SW480 (cell line): ENCODE data around the gene SWAP70.
"Not testable (repeated sequence)": the region's sequence is repeated elsewhere in the genome, so short reads cannot be mapped to it uniquely, and the experiment has no call there.

Experiments used
- DNase-seq: peaks from one replicate; pipeline ENCODE4 v3.0.0-alpha.2; 2016; ENCODE audit warnings: low spot score

Gene SWAP70

DNA sequence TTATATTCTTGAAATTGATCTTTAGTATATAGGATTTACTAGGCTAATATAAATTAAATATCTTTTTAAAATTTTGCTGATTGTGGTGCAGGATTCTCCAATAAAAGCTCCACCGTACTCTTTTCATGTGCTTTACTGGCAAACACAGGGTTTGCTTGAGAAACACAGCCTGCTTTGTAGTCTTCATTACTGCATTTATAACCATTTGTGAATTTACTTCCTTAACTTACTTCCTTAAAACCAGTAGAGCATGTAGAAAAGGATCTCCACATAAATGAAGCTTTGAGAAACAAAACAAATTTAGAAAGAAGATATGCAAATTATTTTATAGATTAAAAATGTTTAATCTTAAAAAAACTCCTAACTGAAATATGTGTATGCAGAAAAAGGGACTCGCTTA lies 28.8 kb downstream of the SWAP70 start:
- DNase-seq = no peak

DNA sequence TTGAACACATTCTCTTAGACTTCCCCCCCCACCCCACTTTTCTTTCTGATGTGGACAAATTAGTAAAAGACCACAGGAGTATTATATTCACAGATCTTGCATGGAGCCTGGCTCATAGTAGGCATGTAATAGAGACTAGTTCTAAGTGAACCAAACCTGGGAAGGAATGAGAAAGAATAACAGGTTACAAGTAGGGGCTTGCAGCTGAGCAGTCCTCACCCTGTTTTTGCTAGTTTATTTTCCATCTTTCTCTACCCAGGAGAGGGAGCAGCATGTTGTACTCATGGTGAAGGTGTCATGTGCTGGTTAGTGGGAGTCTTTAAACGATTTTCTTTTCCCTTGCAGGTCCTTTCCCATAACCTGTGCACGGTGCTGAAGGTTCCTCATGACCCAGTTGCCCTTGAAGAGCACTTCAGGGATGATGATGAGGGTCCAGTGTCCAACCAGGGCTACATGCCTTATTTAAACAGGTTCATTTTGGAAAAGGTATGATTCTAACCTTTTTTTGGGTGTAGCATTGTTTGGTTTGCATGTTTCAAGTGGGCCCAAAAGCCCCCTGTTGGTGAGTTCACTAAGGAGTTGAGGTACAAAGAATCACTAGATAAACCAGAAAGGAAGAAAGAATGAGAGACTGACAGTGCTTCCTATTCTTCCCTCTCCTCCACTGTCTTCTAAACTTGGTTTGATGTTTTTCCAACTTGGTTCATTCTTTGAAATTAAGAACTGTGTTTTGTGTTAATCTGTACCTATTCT lies 30.1 kb downstream of the SWAP70 start:
- DNase-seq = no peak

DNA sequence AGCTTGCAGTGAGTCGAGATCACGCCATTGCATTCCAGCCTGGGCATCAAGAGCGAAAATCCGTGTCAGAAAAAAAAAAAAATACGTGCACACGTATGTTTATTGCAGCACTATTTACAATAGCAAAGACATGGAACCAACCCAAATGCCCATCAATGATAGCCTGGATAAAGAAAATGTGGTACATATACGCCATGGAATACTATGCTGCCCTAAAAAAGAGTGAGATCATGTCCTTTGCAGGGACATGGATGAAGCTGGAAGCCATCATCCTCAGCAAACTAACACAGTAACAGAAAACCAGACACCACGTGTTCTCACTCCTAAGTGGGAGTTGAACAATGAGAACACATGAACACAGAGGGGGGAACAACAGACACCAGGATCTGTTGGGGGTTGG lies 31.4 kb downstream of the SWAP70 start:
- DNase-seq = not testable (repeated sequence)

DNA sequence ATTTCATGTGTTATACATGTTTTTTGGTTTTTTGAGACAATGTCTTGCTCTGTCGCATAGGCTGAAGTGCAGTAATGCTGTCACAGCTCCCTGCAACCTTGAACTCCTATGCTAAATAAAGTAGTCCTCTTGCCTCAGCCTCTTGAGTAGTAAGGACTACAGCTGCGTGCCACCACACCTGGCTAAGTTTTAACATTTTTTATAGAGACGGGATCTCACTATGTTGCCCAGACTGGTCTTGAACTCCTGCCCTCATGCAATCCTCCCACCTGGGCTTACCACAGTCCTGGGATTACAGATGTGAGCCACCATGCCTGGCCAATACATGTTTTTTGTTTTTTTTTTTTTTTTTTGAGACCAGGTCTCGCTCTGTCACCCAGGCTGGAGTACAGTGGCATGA lies 33.9 kb downstream of the SWAP70 start:
- DNase-seq = no peak

DNA sequence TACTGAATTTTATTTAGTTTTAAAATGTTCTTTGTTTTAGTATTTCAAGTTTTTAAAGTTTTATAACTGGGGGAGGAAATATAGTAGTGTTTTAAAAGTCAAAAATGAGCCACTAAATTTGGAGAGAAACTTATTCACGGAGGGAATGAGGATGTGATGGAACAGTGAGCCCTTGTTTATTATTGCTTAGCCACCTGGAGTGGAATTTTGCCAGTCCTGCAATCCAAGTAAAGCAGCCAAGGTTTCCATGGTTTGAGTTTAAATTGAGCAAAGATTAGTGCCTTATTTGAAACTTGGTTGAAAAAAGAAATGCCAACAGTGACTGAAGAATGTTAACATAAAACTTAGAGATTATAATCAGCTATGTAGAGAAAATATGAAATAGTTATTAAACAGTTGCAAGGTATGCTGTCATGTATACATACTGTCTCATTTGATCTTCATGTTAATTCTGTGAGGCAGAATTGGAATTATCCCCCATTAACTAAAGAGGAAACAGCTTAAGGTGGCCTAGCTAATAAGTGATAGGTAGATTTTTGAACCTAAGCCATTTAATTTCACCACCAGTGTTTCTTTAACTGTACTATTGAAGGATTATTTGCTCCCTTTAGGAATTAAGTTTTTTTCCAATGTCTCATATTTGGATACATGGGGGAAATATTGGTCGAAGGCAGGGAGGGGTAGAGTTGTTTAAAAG lies 36.4 kb downstream of the SWAP70 start:
- no peak for DNase-seq

DNA sequence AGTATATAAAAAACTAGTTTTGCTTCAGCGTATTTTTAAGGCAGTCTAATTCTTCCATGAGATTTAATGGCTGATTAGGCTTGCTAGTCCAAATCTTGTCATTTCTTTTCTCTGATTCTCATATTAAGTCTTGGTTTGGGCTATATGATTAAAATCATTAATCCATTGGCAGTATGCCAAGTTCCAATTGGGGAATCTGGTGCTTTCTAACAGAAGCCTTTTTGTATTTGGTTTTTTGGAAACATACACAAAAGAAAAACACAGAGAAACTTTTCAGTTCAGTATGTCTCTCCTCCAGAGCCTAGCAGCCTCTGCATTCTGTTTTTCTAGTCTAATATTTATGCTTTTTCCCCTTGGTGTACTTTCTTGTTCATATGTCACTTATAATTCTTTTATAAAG lies 37.9 kb downstream of the SWAP70 start:
- DNase-seq = no peak

DNA sequence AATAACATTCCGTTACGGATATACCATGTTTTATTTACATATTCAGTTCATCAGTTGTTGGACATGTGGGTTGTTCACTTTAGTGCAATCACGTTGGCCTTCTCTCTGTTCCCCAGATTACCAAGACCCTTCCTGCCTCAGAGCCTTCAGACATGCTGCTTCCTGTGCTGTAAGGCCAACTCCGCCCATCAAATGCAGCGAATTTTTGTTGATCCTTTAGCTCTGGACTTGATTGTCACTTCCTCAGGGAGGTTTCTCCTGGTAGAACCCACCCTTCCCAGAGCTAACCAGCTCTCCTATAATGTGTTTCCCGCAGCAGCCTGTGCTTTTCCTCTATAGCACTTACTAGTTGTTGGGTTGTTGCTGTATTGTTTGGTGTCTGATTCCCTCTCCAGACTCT lies 39.4 kb downstream of the SWAP70 start:
- DNase-seq = no peak

DNA sequence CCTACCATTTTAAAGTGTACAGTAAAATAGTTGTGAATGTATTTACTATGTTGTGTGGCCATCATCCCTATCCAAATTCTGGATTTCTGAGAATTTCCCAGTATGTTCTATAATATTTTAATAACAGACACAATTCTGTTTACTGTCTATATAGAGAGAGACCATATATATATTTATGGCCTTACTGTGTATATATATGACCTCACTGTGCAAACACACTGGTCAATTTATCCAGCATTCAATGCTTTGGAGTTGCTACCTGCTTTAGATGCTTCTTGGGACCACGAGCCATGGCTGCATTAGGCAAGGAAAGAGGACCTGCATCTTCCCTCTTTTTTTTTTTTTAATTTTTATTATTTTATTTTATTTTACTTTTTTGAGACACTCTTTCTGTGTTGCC lies 40.2 kb downstream of the SWAP70 start:
- DNase-seq = no peak

DNA sequence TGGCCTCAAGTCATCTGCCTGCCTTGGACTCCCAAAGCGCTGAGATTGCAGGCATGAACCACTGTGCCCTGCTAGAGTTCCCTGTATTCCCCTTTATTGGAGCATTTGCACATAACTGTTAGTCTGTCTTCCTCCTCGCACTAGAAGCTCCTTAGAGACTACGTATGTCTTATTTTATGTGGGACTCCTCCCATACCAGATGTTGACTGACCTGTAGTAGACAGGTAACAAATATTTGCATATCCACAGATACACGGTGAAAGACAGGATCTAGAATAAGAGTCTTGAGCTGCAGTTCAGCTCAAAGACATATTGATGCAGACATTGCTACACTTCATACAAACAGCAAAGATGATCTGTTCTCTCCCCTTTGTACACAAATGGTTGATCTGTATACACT lies 40.7 kb downstream of the SWAP70 start:
- DNase-seq = no peak

DNA sequence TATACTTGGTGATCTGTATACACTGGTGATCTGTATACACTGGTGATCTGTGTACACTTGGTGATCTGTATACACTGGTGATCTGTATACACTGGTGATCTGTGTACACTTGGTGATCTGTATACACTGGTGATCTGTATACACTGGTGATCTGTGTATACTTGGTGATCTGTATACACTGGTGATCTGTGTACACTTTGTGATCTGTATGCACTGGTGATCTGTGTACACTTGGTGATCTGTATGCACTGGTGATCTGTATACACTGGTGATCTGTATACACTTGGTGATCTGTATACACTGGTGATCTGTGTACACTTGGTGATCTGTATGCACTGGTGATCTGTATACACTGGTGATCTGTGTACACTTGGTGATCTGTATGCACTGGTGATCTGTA lies 41.5 kb downstream of the SWAP70 start:
- not testable (repeated sequence) for DNase-seq

DNA sequence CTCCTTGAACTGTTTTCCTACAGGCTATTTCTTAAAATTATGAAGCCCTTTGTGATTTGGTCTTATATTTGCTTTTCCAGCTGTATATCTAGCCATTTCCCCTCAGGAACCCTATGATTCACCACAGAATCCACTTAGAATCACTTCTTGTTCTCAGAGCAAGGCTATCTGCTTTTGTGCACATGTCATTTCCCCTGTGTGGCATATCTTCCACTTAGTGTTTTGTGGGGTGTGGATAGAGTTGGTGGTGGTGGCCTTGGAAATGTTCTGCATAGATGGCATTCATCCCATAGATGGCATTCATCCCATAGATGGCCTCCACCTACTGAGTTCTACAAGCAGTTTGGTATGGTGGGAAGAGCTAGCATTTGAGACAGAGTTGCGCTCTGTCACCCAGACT lies 44.7 kb downstream of the SWAP70 start:
- no peak for DNase-seq

DNA sequence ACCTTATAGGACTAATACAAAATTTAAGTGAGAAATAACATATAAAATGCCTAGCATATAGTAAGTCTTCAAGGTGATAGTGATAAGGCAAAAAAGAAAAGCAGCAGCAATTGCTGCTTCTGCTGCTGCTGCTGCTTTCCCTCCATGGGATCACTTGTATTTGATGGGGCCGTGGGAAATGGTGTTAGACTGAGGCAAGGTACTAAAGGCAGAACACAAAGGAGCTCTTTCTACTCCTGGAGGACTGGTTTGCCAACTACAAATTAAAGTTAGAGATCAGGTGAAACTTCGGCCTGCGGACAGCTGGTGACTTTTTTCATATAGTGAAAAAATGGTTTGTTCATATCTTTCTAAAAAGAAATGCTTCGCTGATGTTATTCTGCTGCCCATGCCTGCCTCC lies 46.3 kb downstream of the SWAP70 start:
- no peak for DNase-seq

DNA sequence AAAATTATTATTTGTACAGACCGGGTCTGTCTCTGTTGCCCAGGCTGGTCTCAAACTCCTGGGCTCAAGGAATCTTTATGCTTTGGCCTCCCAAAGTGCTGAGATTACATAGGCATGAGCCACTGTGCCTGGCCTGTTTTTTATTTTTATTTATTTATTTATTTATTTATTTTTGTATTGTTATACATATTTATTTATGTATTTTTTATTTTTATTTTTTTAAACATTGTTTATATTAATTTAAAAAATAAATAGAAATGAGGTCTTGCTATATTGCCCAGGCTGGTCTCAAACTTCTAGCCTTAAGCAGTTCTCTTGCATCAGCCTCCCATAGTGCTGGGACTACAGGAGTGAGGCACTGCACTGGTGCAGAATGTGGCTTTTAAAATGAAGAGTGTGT lies 47.0 kb downstream of the SWAP70 start:
- DNase-seq = no peak

DNA sequence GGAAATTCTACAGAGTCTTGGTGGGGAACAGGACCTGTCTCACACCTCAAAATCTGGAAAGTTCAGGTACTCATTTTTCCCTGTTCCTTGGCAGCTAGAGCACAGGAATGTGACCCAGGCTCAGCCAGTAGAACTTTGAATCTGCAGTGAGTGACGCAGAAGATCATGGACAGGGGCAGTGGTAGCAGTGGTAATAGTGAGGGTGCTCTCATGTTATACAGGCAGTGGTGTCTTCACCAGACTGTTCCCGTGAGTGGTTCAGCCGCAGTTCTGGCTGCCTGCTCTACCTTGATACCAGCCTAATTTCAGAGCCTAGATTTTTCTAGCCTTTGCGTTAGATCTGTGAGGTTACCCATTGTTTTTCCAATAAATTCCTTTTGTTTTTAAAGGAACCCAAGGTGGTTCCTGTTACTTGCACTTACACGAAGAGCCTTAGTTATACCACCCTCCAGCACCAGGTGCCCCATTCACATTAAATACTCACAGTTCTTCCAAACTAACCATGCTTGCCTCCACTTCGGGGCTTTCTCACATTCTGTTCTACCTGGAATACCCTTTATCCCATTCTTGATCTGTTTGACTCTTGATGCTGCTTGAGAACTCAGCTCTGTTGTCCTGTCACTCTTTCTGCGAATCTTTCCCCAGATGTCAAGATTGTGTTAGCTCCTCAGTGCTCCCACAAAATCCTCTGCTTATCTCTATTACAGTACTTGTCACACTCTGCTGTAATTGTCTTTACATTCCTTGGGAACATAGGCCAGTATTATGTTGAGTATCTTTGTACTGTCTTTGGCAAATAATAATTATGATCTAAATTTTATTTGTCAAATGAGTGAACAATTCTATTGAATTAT lies 47.8 kb downstream of the SWAP70 start:
- no peak for DNase-seq

DNA sequence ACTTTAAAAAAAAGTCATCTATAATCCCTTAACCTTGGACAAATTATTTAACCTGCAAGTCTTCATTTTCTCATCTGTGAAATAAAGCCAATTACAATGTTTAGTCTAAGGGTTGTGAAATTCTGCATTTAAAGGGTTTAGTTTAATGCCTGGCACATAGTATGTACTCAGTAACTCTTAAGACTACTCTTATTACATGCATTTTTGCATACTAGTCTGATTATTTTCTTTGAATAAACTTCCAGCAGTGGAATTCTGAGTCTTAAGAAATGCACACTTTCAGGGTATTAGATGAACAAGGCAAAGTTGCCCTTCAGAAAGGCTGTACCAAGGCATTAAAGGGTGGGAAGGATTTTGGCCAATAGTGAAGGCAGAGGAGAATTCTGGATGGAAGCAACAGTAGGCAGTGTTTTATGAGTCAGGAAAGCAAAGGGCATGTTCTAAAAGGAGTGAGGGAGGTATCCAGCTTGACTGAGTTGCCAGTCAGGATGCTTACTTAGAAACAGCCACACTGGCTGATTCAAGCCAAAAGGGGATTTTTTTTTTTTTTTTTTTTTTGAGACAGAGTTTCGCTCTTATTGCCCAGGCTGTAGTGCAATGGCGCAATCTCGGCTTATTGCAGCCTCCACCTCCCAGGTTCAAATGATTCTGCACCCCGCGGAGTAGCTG lies 50.5 kb downstream of the SWAP70 start:
- DNase-seq = no peak

DNA sequence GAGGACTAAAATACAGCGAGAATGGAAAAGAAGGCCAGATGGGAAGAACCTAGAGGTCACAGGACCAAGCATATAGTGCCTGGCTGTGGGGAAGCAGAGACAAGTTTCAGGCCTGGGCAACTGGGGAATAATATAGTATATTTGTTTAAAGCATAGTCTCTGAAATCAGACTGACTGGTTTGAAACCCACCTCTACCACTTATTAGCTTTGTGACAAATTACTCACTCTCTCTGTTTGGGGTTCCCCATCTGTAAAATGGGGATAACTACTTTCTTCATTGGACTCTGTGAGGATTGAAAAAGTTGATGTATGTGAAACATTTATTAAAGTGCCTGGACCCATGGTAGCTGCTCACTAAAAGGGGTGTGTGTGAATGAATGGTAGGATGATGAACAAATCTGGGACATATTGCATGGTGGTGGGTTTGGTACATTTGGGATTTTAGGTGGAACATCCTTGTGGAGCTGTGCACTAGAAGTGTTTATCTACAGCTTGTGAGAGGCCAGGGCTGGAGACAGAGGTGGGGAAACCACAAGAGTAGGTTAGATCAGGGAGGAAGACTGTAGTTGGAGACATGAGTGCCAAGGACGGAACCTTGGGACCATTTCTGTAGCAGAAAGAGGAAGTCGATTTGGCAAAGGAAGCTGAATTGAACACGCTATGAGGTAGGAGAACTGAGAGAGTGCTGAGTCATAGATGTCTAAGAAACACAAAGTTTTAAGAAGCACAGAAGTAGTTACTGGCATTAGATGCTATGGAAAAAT lies 52.6 kb downstream of the SWAP70 start:
- no peak for DNase-seq

DNA sequence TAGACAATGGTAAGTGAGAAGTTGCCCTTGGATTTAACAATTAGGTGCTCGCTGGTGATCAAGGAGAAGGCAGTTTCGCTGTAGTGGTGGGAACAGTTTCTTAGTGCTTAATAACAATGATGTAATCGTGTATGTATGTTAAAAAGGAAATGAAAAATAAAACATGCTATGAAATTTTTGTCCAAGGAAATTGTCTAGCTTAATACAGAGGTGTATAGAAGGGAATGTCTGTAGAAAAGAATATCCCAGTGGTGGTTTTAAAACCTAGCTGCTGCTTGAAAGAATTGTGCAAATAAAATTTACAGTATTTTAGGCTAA lies 53.1 kb downstream of the SWAP70 start:
- no peak for DNase-seq

DNA sequence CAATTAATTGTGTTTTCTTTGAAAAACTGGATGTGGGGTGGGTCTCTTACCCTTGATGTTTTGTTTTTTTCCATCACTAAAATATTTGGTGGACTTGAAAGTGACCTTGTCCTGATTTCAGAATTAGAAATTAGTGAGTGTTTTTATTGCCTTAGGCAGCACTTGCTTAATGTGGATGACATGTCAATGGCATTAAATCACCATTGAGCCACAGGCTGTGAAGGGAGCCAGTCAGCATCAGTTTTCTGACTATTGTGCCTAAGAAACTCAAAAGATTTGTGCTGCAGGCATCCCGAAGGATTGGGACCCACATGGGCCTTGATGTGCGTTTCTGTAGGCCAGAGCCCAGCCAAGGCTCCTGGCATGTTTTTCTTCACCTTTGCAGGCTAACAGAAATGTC lies 53.8 kb downstream of the SWAP70 start:
- DNase-seq = no peak

DNA sequence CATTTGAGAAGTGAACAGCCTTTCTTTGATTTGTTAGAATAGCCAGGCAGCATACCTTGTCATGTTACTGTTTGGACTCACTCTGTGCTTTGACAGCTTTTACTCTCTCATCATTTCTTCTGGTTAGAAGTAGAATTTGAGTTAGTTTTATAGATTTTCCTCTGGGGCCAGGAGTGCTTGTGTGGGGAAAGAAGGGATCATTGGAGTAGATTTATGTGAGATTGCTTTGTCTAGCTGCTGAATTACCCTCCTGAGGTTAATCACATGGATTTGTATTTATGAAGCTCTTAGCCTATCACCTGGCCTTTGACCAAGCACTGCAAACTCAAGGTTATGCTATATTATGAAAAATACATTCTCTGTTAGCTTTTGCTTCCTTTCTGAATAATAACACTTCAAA lies 54.3 kb downstream of the SWAP70 start:
- no peak for DNase-seq

DNA sequence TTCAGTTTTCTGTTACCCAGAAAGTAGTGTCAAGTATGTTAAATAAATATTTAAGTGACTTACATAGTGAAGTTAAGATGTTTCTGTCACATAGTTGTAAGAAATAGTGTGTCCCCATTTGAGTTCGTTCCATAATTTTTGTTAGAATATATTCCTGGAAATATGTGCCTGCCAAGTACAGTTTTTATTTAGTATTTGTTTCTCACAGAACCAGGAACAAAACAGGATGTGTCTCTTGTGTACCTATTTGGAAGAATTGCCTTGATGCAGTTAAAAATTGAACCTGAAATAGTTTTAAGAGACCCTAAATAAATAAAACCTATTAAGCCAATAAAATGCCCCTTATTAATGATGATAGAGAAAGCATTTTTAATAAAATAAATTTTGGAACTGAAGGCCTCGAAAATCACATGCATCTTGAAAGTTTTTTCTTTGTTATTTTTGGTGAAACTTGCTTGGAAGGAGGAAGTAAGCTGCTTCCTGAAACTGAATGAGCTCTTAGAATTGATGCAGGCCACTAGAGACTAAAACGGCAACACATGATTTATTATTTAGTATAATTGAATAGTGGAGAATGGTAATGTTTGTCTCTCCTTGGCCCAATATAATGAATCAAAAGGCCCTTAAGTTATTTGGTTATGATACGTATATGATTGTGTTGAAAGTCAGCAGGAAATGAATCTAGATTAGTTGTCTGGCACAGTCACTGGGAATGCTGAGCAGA lies 55.9 kb downstream of the SWAP70 start:
- DNase-seq = no peak

DNA sequence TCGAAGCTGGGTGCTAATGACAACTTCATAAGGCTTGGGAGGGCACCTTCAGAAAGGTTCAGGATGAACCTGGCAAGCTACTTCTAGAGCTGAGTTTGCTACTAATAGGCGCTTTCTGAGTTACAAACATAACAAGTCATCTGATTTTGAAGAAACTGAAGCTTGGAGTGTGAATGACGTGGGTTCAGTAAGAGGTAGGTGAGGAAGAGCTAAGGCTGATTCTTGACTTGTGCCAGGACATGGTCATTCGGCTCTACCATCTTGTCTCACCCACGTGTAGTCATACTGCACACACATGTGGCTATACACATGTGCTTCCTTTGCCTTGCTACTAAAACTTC lies 56.4 kb downstream of the SWAP70 start:
- DNase-seq = no peak
